DLD1 (cell line): Measurements from ENCODE around the gene GAA.
"Not testable (repeated sequence)": the region's sequence is repeated elsewhere in the genome, so short reads cannot be mapped to it uniquely, and the experiment has no call there.

ENCODE experiments used
- in situ Hi-C: cut with HindIII; loops from 2 replicates; pipeline ENCODE4 v1.10.0; 2017; ENCODE audit warnings: low sequenced_read_pairs

Gene GAA

GRCh38 chr17:80141463-80142165, 40.2 kb downstream of the GAA start:
- in situ Hi-C loops: no loop called here

GRCh38 chr17:80142929-80143328, 41.5 kb downstream of the GAA start:
- in situ Hi-C loops: no loop called here

- in situ Hi-C loops: no loop called here
These were observed 44.0 kb downstream of the GAA start for GRCh38 chr17:80145076-80146075.

- in situ Hi-C loops: no loop called here
These were observed 45.0 kb downstream of the GAA start for GRCh38 chr17:80146121-80147034.

- in situ Hi-C loops: no loop called here
These were observed 45.8 kb downstream of the GAA start, which contains the start of gene EIF4A3 for GRCh38 chr17:80147035-80147822. TSS of gene EIF4A3 (minus strand) at chr17:80147128. CDS start at chr17:80146961, 167 bp downstream.

- in situ Hi-C loops: no loop called here
These were observed 50.0 kb downstream of the GAA start for GRCh38 chr17:80151333-80151732.

GRCh38 chr17:80152081-80152702, 50.8 kb downstream of the GAA start:
- in situ Hi-C loops: no loop called here

GRCh38 chr17:80153004-80153403, 51.6 kb downstream of the GAA start:
- in situ Hi-C loops: no loop called here

GRCh38 chr17:80154166-80154565, 52.8 kb downstream of the GAA start:
- in situ Hi-C loops: no loop called here

GRCh38 chr17:80155600-80155999, 54.2 kb downstream of the GAA start:
- in situ Hi-C loops: not testable (repeated sequence)

- in situ Hi-C loops: no loop called here
These were observed 57.5 kb downstream of the GAA start for GRCh38 chr17:80158846-80159245.

- in situ Hi-C loops: no loop called here
These were observed 59.2 kb downstream of the GAA start for GRCh38 chr17:80160536-80160935.

- in situ Hi-C loops: no loop called here
These were observed 62.0 kb downstream of the GAA start for GRCh38 chr17:80163336-80163735.

- in situ Hi-C loops: no loop called here
These were observed 62.8 kb downstream of the GAA start for GRCh38 chr17:80164185-80164584.

GRCh38 chr17:80166446-80166845, 65.1 kb downstream of the GAA start:
- in situ Hi-C loops: no loop called here

- in situ Hi-C loops: no loop called here
These were observed 67.0 kb downstream of the GAA start for GRCh38 chr17:80168371-80168770.

GRCh38 chr17:80169107-80169506, 67.7 kb downstream of the GAA start:
- in situ Hi-C loops: no loop called here
